K562 (cell line): ENCODE measurements around the gene SLC20A1. TPM values are rescaled to one million over a fixed set of nuclear protein-coding genes. Genes with fewer than 3 reads are reported as not detected.
A peak's percentile ranks its signal among the peaks of the same experiment; 100 is the strongest.

Experiments used
- RFX7 ChIP-seq: fragments of 250-450 bp; sonication (Bioruptor Pico); IDR thresholded peaks from 2 replicates; pipeline ENCODE4 v1.5.1; 2021; ENCODE audit warnings: mild to moderate bottlenecking
- ZNF668 ChIP-seq: fragments of 250-450 bp; sonication (Bioruptor Pico); IDR thresholded peaks from 2 replicates; pipeline ENCODE4 v1.8.0; 2022; ENCODE audit warnings: mild to moderate bottlenecking, inconsistent platforms
- polyA plus RNA-seq, 8 experiments: library from polyadenylated mRNA; depleted of rRNA in 4 of 8; stranded (reverse) in 5 of 8; unstranded in 3 of 8; fragments of >200 nt; fragmentation: Nextera tagmentation in 2 of 8; fragmentation: Illumina TruSeq in 1 of 8; extraction: Ambion mirVana in 2 of 8; extraction: Trizol in 1 of 8; gene quantifications; 2 replicates each; pipeline versions ENCODE4 v1.2.1 to v1.2.3, GENCODE V29; 2011 to 2014; ENCODE audit warnings: inconsistent platforms in 1 of 8, missing spikeins in 1 of 8
- total RNA-seq, 7 experiments: library from RNA; depleted of rRNA in 6 of 7; stranded (reverse); fragments of >200 nt in 6 of 7; fragmentation: Illumina TruSeq in 2 of 7; extraction: Trizol in 2 of 7; gene quantifications; 2 replicates each; pipeline versions ENCODE4 v1.2.1 to v1.2.3, GENCODE V29; 2011 to 2021; ENCODE audit warnings: low replicate concordance in 1 of 7
- TF ChIP-seq, protein P1 (sequence below), 2 experiments: fragments of 450-650 bp in 1 of 2; IDR thresholded peaks; 2 replicates each; pipeline ENCODE4 v1.6.1; 2011 to 2017; ENCODE audit warnings: low read depth in 2 of 2, antibody characterized with exemption in 1 of 2, borderline replicate concordance in 1 of 2, low read length in 1 of 2, mild to moderate bottlenecking in 1 of 2, mixed read lengths in 1 of 2; ENCODE audit not compliant: control insufficient read depth in 1 of 2
- TF ChIP-seq, protein P2 (sequence below): fragments of 450-650 bp; conservative IDR thresholded peaks from 2 replicates; pipeline ENCODE4 v1.6.1; 2016; ENCODE audit warnings: missing genetic modification characterization, low read depth, mild to moderate bottlenecking, control low read depth, missing compliant biosample characterization

Gene SLC20A1
- total and polyA plus RNA-seq, 9 of the 15 experiments (the other 6 are each of a cell fraction or from before 2014, with no cell fraction given) = 53.8 to 150 (median 74.7) TPM

DNA sequence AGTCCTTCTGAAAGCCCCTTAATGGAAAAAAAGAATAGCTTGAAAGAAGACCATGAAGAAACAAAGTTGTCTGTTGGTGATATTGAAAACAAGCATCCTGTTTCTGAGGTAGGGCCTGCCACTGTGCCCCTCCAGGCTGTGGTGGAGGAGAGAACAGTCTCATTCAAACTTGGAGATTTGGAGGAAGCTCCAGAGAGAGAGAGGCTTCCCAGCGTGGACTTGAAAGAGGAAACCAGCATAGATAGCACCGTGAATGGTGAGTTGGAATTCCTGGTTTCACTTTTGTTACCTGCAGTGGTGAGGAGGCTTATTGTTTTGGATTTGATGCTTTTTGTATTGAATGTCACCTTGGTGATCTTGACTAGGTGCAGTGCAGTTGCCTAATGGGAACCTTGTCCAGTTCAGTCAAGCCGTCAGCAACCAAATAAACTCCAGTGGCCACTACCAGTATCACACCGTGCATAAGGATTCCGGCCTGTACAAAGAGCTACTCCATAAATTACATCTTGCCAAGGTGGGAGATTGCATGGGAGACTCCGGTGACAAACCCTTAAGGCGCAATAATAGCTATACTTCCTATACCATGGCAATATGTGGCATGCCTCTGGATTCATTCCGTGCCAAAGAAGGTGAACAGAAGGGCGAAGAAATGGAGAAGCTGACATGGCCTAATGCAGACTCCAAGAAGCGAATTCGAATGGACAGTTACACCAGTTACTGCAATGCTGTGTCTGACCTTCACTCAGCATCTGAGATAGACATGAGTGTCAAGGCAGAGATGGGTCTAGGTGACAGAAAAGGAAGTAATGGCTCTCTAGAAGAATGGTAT, 13.3 kb downstream of the SLC20A1 start (continued):
- TF ChIP-seq, protein P1, sequence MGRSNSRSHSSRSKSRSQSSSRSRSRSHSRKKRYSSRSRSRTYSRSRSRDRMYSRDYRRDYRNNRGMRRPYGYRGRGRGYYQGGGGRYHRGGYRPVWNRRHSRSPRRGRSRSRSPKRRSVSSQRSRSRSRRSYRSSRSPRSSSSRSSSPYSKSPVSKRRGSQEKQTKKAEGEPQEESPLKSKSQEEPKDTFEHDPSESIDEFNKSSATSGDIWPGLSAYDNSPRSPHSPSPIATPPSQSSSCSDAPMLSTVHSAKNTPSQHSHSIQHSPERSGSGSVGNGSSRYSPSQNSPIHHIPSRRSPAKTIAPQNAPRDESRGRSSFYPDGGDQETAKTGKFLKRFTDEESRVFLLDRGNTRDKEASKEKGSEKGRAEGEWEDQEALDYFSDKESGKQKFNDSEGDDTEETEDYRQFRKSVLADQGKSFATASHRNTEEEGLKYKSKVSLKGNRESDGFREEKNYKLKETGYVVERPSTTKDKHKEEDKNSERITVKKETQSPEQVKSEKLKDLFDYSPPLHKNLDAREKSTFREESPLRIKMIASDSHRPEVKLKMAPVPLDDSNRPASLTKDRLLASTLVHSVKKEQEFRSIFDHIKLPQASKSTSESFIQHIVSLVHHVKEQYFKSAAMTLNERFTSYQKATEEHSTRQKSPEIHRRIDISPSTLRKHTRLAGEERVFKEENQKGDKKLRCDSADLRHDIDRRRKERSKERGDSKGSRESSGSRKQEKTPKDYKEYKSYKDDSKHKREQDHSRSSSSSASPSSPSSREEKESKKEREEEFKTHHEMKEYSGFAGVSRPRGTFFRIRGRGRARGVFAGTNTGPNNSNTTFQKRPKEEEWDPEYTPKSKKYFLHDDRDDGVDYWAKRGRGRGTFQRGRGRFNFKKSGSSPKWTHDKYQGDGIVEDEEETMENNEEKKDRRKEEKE (IDR thresholded peaks at IDR 0.05; ENCODE audit: borderline replicate concordance in 1 of 2, control insufficient read depth in 1 of 2, low read depth in 2 of 2, low read length in 1 of 2) = 0 out of 4 replicates have a peak, but pooled peaks of 1 of the 2 experiments have one; percentile 66
- no peak for TF ChIP-seq ZNF668
- TF ChIP-seq, protein P2, sequence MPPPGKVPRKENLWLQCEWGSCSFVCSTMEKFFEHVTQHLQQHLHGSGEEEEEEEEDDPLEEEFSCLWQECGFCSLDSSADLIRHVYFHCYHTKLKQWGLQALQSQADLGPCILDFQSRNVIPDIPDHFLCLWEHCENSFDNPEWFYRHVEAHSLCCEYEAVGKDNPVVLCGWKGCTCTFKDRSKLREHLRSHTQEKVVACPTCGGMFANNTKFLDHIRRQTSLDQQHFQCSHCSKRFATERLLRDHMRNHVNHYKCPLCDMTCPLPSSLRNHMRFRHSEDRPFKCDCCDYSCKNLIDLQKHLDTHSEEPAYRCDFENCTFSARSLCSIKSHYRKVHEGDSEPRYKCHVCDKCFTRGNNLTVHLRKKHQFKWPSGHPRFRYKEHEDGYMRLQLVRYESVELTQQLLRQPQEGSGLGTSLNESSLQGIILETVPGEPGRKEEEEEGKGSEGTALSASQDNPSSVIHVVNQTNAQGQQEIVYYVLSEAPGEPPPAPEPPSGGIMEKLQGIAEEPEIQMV (tag) = no peak
- TF ChIP-seq RFX7 = no peak
